Lower leg skin (tissue), 4 donors: ENCODE measurements around the gene BTN3A1. TPM values are rescaled to one million over a fixed set of nuclear protein-coding genes. Genes with fewer than 3 reads are reported as not detected.

Experiments used
- DNase-seq, 2 donors: peaks; one replicate each; pipeline ENCODE4 v3.0.0-alpha.2; 2019; ENCODE audit warnings: low spot score in 2 of 2
- H3K4me3 ChIP-seq: fragments of 200-600 bp; sonication (generic); 2 replicates; pipeline ENCODE4 v1.5.1; 2017; ENCODE audit warnings: mild to moderate bottlenecking, low read depth; ENCODE audit not compliant: poor library complexity, severe bottlenecking
- POLR2A ChIP-seq, 2 donors: fragments of 450-650 bp; IDR thresholded peaks; one replicate each; pipeline ENCODE4 v1.6.1; 2016 to 2017; ENCODE audit warnings: antibody characterized with exemption in 2 of 2, mild to moderate bottlenecking in 1 of 2, moderate library complexity in 1 of 2
- WGBS, 2 donors: methylation state at CpG; one replicate each; pipeline ENCODE4 v1.1.5; 2018; 5-methylcytosine and 5-hydroxymethylcytosine counted together
- intact Hi-C: fragments of 100-400 bp; cut with DNase I; formaldehyde crosslinking; loops from one replicate; pipeline ENCODE4 v1.15.0; 2023; ENCODE audit warnings: low total_unique reads
- total RNA-seq, 4 donors: library from RNA; depleted of rRNA; stranded (reverse); fragments of >200 nt; gene quantifications; one replicate each; pipeline ENCODE4 v1.1.0, GENCODE V29; 2016
- TF ChIP-seq, protein P1 (sequence below), 3 donors: fragments of 450-650 bp; IDR thresholded peaks; one replicate each; pipeline ENCODE4 v1.5.1; 2016; ENCODE audit warnings: antibody characterized with exemption in 3 of 3, mild to moderate bottlenecking in 3 of 3, moderate library complexity in 2 of 3

BTN3A1 gene
- total RNA-seq, 4 donors from 2014 or later = 10.4 to 17.7 (median 15.1) TPM

GRCh38 chr6:26401389-26401986, 587 bp upstream of the BTN3A1 start:
- TF ChIP-seq, protein P1, sequence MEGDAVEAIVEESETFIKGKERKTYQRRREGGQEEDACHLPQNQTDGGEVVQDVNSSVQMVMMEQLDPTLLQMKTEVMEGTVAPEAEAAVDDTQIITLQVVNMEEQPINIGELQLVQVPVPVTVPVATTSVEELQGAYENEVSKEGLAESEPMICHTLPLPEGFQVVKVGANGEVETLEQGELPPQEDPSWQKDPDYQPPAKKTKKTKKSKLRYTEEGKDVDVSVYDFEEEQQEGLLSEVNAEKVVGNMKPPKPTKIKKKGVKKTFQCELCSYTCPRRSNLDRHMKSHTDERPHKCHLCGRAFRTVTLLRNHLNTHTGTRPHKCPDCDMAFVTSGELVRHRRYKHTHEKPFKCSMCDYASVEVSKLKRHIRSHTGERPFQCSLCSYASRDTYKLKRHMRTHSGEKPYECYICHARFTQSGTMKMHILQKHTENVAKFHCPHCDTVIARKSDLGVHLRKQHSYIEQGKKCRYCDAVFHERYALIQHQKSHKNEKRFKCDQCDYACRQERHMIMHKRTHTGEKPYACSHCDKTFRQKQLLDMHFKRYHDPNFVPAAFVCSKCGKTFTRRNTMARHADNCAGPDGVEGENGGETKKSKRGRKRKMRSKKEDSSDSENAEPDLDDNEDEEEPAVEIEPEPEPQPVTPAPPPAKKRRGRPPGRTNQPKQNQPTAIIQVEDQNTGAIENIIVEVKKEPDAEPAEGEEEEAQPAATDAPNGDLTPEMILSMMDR (IDR thresholded peaks at IDR 0.05) = no peak
- TF ChIP-seq POLR2A (IDR thresholded peaks at IDR 0.05) = no peak
- DNase-seq = no peak
- 38 to 39% methylated on average over 7 of the region's 7 CpGs for WGBS, 2 donors
- no peak overlapping the region for H3K4me3 ChIP-seq
- intact Hi-C loops = no loop called here

GRCh38 chr6:26403893-26404292, 1.8 kb downstream of the BTN3A1 start:
- no peak overlapping the region for H3K4me3 ChIP-seq
- intact Hi-C loops = no loop called here
- DNase-seq = no peak
- WGBS, 2 donors = 83% methylated on average over 3 of the region's 3 CpGs
- TF ChIP-seq, protein P1 (IDR thresholded peaks at IDR 0.05) = no peak
- TF ChIP-seq POLR2A (IDR thresholded peaks at IDR 0.05) = no peak

DNA sequence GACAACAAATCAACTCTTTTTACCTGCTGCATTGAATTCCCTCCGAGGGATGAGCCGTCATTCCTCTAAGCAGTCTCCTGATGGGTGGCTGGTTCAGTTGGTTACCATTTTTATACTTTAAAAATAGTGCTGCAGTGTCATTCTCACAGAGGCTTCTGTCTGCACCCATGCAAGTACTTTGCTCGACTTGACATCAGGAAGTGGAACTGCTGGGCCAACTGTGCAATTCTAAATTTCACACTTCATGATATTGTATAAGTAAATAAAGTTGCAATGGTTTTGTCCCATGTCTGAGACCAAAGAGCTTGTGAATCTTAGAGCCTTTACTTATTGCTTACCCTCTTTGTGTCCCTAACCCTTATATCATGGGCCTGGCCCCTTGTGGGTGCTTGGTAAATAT, 2.5 kb downstream of the BTN3A1 start:
- 92 to 94% methylated on average over 3 of the region's 3 CpGs for WGBS, 2 donors
- no peak overlapping the region for H3K4me3 ChIP-seq
- intact Hi-C loops = no loop called here
- TF ChIP-seq, protein P1 (IDR thresholded peaks at IDR 0.05) = no peak
- TF ChIP-seq POLR2A (IDR thresholded peaks at IDR 0.05) = no peak
- no peak for DNase-seq

- WGBS, 2 donors = 91 to 92% methylated on average over 10 of the region's 10 CpGs
- DNase-seq = no peak
- no peak overlapping the region for H3K4me3 ChIP-seq
- TF ChIP-seq POLR2A (IDR thresholded peaks at IDR 0.05) = no peak
- TF ChIP-seq, protein P1 (IDR thresholded peaks at IDR 0.05) = no peak
- intact Hi-C loops = no loop called here
Observed at GRCh38 chr6:26408828-26409730, 7.0 kb downstream of the BTN3A1 start.

DNA sequence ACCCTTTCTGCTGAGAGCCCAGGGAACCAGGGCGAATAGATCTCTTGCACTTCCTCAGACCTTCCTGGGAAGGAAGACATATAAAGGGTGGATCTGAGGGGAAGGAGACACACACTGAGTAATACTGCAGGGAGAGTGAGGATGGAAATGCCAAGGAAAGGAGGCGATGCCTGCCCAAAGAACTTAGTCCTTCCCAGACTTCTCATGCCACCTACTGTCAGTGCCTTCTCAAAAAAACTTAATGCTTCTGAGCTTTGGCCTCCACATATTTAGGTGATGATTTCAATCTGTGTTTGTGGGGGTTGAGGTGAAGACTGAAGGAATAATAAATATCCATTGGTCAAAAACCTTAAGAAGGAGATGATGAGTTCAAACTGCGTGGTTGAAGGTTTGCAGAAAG, 9.7 kb downstream of the BTN3A1 start:
- intact Hi-C loops = no loop called here
- 95% methylated on average over 3 of the region's 3 CpGs for WGBS, 2 donors

More for the DNA sequence above, 9.7 kb downstream of the BTN3A1 start:
- DNase-seq = no peak
- H3K4me3 ChIP-seq = no peak overlapping the region
- TF ChIP-seq POLR2A (IDR thresholded peaks at IDR 0.05) = no peak
- TF ChIP-seq, protein P1 (IDR thresholded peaks at IDR 0.05) = no peak
